GM12892 (cell line): ENCODE measurements around the gene C8B.

Experiments
- DNase-seq: peaks from one replicate; pipeline ENCODE4 v3.0.0; 2011; ENCODE audit not compliant: insufficient read length
- FAIRE-seq: peaks from 2 replicates; lab custom pipeline; 2011; peaks lifted over from hg19 to GRCh38; lab: Jason Lieb, UNC
- POLR2A ChIP-seq: IDR thresholded peaks from 2 replicates; pipeline ENCODE4 v1.6.1; 2011; ENCODE audit warnings: low read depth, low read length, control low read depth
- POLR2AphosphoS5 ChIP-seq: IDR thresholded peaks from 2 replicates; pipeline ENCODE4 v1.6.1; 2011; ENCODE audit warnings: low read depth, low read length, control low read depth
- TAF1 ChIP-seq: IDR thresholded peaks from 2 replicates; pipeline ENCODE4 v1.6.1; 2011; ENCODE audit warnings: low read depth, mild to moderate bottlenecking, control low read depth, low read length, borderline replicate concordance

C8B gene

GRCh38 chr1:56967900-56968832 lies 2.4 kb upstream of the C8B start:
- DNase-seq (no peak), FAIRE-seq (no peak)
- TF ChIP-seq TAF1: no peak
- no peak for TF ChIP-seq POLR2AphosphoS5
- no peak for TF ChIP-seq POLR2A

DNA sequence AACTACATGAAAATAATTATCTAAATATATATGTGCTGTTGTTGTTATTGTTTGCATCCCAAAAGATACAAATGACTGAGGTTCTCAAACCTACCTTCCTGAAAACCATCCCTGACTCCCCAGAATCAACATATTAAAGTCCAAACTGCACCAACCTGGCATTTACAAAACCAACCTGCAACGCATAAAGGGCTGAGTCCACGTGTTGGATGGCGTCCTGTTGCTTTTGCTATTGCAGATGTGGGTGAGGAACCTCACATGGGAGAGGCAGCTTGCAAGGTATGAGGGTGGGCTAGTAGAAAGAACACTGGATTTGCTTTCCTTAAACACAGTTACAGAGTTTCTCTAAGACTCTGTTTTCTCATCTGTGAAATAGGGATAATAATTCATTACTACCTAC lies 1.5 kb upstream of the C8B start:
- FAIRE-seq: no peak
- no peak for TF ChIP-seq TAF1
- TF ChIP-seq POLR2AphosphoS5: no peak
- no peak for TF ChIP-seq POLR2A

DNA sequence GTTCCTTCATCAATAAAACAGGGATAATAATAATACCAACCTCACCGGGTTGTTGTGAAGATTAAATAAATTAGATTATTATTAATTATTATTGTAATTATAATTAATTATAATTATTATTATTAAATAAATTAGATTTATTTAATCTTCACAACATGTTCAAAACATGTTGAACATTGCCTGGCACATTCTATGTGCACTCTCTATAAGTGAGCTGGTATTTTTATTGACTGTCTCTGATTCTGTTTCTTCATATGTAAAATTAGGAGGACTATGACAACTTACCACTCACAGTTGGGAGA lies 834 bp upstream of the C8B start:
- TF ChIP-seq POLR2AphosphoS5 (no peak), POLR2A (no peak), TAF1 (no peak)

More for the DNA sequence above, 1.5 kb upstream of the C8B start:
- no peak for DNase-seq

GRCh38 chr1:56965191-56965590 lies 624 bp downstream of the C8B start:
- no peak for FAIRE-seq
- no peak for TF ChIP-seq POLR2A
- no peak for TF ChIP-seq POLR2AphosphoS5
- TF ChIP-seq TAF1: no peak
- no peak for DNase-seq

More for the DNA sequence above, 834 bp upstream of the C8B start:
- DNase-seq (no peak), FAIRE-seq (no peak)

GRCh38 chr1:56964349-56965017 lies 1.3 kb downstream of the C8B start:
- no peak for DNase-seq
- FAIRE-seq: no peak
- no peak for TF ChIP-seq TAF1
- no peak for TF ChIP-seq POLR2A
- TF ChIP-seq POLR2AphosphoS5: no peak

DNA sequence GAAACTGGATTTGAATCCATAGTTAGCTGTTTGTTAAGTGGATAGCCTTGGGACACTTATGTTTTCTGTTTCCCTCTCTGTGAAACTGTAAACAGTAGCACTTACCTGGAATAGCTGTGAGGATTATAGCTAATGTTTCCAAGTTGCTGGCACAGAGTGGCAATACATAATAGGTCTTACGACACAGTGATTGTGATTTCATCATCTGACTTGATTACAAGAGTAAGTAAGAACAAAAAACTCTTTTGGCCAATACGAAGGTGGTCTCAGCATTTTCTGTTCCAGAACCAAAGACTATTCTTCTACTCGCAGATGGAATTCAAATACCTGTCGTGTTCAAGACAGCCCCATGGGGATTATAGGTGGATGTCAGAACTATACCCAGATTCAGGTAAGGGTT lies 2.1 kb downstream of the C8B start:
- FAIRE-seq (no peak), DNase-seq (no peak)
- no peak for TF ChIP-seq POLR2A
- TF ChIP-seq TAF1: no peak
- no peak for TF ChIP-seq POLR2AphosphoS5

DNA sequence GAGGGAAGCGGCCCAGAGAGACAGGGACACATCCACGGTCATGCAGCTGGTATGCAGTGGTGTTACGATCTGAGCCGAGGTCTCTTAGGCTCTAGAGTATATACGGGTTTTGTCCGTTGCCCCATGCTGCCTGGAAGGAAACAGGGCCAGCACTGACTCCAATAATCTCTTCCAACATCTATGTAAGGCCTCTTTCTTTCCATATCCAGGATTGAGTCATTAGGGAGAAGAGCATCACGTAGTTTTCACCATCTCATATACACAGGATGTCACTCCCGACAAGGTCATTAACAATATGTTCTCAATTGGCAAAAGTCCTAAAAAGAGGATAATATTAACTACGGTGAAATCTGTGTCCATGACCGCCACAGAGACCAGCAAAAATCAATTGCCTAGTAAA lies 4.4 kb downstream of the C8B start:
- FAIRE-seq (no peak), DNase-seq (no peak)
- TF ChIP-seq POLR2AphosphoS5 (no peak), POLR2A (no peak), TAF1 (no peak)

- TF ChIP-seq TAF1 (no peak), POLR2A (no peak), POLR2AphosphoS5 (no peak)
- no peak for DNase-seq
- FAIRE-seq: no peak
Observed at GRCh38 chr1:56958526-56958925, 7.3 kb downstream of the C8B start.

GRCh38 chr1:56957931-56958330 lies 7.9 kb downstream of the C8B start:
- no peak for TF ChIP-seq TAF1
- no peak for TF ChIP-seq POLR2A
- no peak for TF ChIP-seq POLR2AphosphoS5
- no peak for DNase-seq
- no peak for FAIRE-seq

GRCh38 chr1:56954664-56955063 lies 11.2 kb downstream of the C8B start:
- DNase-seq: no peak
- no peak for TF ChIP-seq TAF1
- no peak for TF ChIP-seq POLR2AphosphoS5
- no peak for TF ChIP-seq POLR2A
- no peak for FAIRE-seq

- FAIRE-seq (no peak), DNase-seq (no peak)
- no peak for TF ChIP-seq POLR2A
- TF ChIP-seq TAF1: no peak
Observed at GRCh38 chr1:56953386-56953785, 12.4 kb downstream of the C8B start.
